AG10803 (cell line): ENCODE measurements around the gene NCOA6.

Experiments used
- DNase-seq: peaks from one replicate; pipeline ENCODE4 v3.0.0; 2010; ENCODE audit warnings: low read depth
- H3K4me3 ChIP-seq: 2 replicates; pipeline ENCODE4 v1.5.1; 2011; ENCODE audit warnings: mild to moderate bottlenecking, low read length, control low read depth
- CTCF ChIP-seq: conservative IDR thresholded peaks from 2 replicates; pipeline ENCODE4 v1.5.1; 2011; ENCODE audit warnings: mild to moderate bottlenecking, low read length, control low read depth, inconsistent platforms

The NCOA6 gene

DNA sequence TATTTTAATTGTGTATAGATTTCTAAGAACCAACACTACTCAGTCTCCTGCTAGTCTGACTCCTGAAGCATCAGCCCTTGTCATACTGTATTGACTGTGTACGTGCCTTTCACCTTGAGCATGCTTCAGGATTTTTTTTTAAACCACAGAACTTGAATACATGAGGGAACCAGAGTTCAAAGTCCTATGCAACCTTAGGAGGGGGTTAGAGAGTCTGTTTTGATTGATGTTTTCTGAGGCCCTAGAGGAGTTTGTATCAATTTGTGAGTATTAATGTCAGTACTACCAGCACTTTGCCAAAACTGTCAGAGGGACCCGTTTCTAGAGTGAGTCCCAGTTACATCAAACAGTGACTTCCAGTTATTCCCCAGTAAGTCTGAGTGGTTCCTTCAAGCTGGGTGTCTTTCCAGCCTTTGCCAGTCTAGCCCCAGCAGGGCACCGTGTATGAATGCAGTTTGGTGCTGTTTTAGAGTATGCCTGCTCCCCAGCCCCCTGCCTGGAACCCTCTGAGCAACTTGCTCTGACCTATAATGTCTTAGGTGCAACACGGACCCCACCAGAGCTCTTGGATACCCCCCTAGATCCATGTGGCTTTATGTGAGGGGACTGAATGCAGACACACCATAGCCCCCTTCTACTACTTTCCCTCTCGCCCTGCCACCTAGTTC lies 112.8 kb downstream of the NCOA6 start:
- H3K4me3 ChIP-seq, result no peak overlapping the region
- no peak for TF ChIP-seq CTCF
- DNase-seq, result no peak

DNA sequence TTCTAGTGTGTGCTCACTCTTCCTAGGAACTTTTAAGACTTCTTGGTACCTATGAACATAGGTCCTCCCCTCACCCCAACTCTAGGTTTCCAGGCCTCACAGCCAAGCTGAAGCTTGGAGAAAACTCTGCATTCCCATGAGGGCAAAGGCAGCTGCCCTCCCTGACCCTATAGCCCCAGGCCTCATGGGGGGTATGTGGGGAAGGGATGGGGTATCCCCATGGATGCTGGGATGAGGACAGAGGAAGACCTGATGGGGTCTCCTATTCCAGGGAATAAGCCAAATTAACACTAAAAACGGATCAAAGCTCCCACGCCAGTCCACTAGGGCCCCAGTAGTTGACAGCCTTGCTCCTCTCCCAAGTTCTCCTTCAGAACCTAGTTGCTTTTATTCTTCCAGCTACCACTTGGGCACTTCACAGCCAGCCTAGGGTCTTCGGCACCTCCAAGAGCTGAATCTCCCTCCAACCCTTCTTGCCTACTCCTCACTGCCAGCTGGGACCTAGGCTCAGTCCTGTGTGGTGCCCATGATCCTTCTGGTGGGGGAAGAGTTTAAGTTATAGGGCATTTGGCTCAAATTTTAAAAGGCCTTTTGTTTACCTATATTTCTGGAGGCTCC lies 113.5 kb downstream of the NCOA6 start:
- no peak overlapping the region for H3K4me3 ChIP-seq
- TF ChIP-seq CTCF, result no peak
- DNase-seq, result no peak

- no peak overlapping the region for H3K4me3 ChIP-seq
- TF ChIP-seq CTCF, result no peak
- DNase-seq, result no peak
These were observed 114.4 kb downstream of the NCOA6 start for GRCh38 chr20:34710861-34711574.

DNA sequence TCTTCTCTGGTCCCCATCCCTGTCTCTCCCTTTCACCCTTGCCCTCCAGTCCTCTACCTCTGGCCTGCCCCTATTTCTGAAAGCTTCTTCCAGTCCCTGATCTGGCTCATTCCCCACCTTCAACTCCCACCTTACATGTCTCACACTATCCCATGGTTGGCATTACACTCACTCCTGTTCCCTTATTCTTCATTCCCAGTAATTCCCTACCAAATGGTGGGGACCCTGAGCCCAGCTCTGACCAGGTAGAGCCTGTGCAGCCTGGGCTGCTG lies 114.9 kb downstream of the NCOA6 start:
- no peak for TF ChIP-seq CTCF
- DNase-seq, result no peak
- peak overlapping the region; percentile 55; the same call in 1 of the 2 replicates for H3K4me3 ChIP-seq

GRCh38 chr20:34709831-34710567 lies 115.5 kb downstream of the NCOA6 start:
- peak; percentile 65 for DNase-seq
- TF ChIP-seq CTCF, result peak; percentile 35
- peak overlapping the region; percentile 71 for H3K4me3 ChIP-seq

DNA sequence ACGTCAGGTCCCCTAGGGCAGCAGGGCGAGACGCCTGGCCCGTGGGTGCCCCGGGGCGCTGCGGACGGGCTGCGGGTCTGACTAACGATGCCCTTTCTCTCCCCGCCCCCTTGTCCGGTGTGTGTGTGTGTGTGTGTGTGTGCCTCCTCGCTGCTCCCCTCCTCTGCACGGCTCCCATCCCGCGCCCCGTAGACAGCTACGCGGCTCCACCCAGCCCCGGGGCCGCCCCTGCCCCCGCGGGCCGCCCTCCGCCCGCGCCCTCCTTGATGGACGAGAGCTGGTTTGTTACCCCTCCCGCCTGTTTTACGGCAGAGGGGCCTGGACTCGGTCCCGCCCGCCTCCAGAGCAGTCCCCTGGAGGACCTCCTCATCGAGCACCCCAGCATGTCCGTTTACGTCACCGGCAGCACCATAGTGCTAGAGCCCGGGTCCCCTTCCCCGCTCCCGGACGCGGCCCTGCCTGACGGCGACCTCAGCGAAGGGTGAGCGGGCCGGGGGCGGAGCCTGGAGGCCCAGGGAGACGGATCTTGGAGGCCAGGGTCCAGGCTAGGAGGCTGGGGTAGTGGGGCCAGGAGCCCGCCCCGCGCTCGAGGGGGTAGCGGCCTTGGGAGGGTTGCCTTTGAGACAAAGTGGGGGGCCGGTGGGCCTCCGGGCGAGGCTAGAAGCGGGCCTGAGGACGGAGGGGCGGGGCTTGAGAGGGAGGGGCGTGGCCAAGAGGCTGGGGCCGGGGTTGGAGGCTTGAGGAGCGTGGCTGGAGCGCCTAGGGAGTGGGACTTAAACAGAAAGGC lies 116.2 kb downstream of the NCOA6 start:
- H3K4me3 ChIP-seq, result peak overlapping the region; percentile 71
- peak; percentile 75 for DNase-seq
- no peak for TF ChIP-seq CTCF
